HG03108 (cell line): ENCODE measurements around the gene ODF2.
"Not testable (repeated sequence)": the region's sequence is repeated elsewhere in the genome, so short reads cannot be mapped to it uniquely, and the experiment has no call there.

ENCODE experiments used
- ATAC-seq: cut with Tn5 transposase; IDR thresholded peaks from one replicate; pipeline ENCODE4 v1.9.1; 2021; ENCODE audit warnings: moderate library complexity; ENCODE audit not compliant: unreplicated experiment

Gene ODF2

DNA sequence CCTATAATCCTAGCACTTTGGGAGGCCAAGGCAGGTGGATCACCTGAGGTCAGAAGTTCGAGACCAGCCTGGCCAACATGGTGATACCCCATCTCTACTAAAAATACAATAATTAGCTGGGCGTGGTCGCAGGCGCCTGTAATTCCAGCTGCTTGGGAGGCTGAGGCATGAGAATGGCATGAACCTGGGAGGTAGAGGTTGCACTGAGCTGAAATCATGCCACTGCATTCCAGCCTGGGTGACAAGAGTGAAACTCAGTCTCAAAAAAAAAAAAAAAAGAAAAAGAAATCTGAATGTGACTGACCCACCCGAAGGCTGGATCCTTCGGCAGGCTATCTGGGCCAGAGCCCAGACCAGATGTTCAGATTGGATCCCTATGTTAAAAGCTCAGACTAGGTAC is 32.5 kb upstream of the ODF2 start:
- not testable (repeated sequence) for ATAC-seq

DNA sequence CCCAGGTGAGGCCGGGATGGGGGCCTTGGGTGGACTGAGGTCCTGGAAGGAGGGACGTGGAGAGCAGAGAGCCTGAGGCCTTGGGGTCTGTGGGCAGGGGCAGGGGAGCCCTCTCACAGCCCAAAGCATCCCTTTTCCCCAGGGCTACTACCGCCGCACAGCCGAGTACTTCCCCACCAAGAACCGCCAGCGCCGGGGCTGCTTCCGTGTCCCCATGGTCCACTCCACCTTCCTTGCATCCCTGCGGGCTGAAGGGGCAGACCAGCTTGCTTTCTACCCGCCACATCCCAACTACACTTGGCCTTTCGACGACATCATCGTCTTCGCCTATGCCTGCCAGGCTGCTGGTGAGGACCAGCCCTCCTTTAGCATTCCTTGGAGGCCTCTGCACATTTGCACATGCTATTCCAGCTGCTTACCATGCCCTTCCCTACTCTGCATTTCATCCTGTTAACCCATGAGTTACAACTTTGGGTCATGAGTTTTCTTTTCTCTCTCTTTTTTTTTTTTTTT is 31.5 kb upstream of the ODF2 start:
- no peak for ATAC-seq

- ATAC-seq: no peak
Measured at GRCh38 chr9:128428644-128429512, 26.9 kb upstream of the ODF2 start.

DNA sequence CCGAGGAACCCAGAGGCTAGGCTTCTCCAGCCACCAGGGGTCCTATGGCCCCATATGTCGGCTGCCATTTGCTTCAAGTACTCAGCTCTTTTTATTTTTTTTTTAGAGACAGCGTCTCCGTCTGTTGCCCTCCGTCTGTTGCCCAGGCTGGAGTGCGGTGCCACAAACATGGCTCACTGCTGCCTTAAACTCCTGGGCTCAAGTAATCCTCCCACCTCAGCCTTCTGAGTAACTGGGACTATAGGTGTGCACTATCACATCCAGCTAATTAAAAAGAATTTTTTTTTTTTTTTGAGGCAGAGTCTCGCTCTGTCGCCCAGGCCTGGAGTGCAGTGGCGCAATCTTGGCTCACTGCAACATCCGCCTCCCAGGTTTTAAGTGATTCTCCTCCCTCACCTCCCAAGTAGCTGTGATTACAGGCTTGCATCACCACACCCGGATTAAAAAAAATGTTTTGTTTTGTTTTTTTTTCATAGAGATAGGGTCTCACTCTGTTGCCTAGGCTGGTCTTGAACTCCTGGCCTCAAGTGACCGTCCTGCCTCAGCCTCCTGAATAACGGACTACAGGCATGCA is 26.2 kb upstream of the ODF2 start:
- ATAC-seq: no peak

DNA sequence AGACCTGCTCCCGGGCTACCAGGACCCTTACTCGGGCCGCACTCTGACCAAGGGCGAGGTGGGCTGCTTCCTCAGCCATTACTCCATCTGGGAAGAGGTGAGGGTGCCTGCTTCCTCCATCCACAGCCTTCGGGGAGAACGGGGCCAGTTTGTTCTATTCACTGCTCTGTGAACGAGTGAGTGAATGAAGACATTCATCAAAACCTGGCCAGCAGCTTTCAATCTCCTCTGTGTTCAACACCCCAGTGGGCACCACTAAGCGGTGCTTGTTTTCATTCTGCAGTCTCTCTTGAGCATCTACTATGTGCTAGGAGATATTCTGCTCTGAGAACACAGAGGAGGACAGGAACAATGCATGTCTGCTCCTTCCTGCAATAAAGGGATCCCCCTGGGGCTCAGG is 24.6 kb upstream of the ODF2 start:
- ATAC-seq: no peak

GRCh38 chr9:128434340-128434739 is 21.5 kb upstream of the ODF2 start:
- ATAC-seq: no peak

GRCh38 chr9:128435611-128436010 is 20.2 kb upstream of the ODF2 start:
- no peak for ATAC-seq

GRCh38 chr9:128438343-128439109 is 17.3 kb upstream of the ODF2 start:
- peak; percentile 54 for ATAC-seq

GRCh38 chr9:128439273-128439672 is 16.5 kb upstream of the ODF2 start:
- ATAC-seq: no peak

DNA sequence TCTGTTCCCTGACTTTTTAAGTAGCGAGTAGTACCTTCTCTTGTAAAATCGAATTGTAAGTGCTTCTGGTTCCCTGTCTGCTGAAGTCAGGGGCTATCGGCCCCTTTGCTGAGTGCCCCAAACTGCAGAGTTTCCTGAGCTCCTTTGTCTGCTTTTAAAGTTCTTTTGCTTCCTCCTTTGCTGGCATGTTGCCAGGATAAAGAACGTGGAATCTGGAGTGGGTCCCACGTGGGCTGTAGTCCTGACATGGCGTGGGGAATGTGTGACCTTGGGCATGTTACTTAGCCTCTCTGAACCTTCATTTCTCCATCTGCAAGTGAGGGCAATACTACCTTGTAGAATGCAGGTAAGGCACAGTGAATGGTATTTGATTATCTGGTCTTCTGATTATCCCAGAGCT is 13.7 kb upstream of the ODF2 start:
- ATAC-seq: no peak

DNA sequence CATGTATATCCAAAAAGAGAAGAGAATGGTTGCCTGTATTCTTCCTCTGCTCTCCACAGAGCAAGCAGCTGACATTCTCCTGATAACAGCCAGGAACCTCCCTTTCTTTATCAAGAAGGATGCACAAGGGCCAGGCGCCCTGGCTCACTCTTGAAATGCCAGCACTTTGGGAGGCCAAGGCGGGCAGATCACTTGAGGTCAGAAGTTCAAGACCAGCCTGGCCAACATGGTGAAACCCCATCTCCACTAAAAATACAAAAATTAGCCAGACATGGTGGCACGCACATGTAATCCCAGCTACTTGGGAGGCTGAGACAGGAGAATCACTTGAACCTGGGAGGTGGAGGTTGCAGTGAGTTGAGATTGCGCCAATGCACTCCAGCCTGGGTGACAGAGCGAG is 9.3 kb upstream of the ODF2 start:
- not testable (repeated sequence) for ATAC-seq

- no peak for ATAC-seq
Measured at GRCh38 chr9:128448746-128449145, 7.1 kb upstream of the ODF2 start.

GRCh38 chr9:128454991-128455390 is 815 bp upstream of the ODF2 start:
- no peak for ATAC-seq

DNA sequence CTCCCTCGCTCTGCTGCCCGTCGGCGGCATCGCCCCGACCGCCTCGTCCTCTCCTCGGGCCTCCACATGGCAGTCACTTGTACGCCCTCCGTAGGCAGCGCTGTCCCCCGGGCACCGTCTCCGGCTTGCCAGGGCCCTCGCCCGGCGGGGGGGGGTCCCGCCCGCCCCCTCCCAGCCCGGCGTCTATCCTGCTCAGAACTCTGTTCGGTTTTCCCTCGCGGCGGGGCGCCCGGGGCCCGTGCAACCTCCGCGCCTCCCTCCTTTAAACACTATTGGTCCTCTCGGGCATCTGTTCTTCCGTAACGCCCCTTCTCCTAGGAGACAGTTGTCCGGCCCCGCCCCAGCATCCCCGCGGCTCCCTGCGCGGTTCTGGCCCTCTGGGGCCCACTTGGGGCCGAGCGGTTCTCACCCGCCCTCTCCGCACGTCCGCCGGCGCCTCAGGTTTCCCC is 831 bp downstream of the ODF2 start:
- ATAC-seq: peak; percentile 57

GRCh38 chr9:128457207-128457606 is 1.4 kb downstream of the ODF2 start:
- no peak for ATAC-seq

DNA sequence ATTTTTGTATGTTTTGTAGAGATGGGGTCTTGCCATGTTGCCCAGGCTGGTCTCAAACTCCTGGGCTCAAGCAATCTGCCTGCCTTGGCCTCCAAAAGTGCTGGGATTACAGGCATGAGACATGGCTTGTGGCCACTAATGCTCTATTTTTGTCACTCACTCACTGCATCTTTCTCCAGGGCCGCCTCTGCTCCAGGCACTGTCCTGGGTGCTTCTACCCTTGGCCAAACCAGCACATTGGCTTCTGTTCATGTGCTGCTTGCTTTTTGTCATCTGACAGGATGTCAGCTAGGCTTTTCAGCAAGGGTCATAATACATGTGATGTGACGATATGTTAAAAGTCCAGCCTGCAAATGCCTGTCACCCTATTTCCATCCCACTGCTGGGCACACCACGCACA is 3.2 kb downstream of the ODF2 start:
- no peak for ATAC-seq

- ATAC-seq: no peak
Measured at GRCh38 chr9:128469070-128469469, 13.3 kb downstream of the ODF2 start.

- no peak for ATAC-seq
Measured at GRCh38 chr9:128470560-128470959, 14.8 kb downstream of the ODF2 start.

DNA sequence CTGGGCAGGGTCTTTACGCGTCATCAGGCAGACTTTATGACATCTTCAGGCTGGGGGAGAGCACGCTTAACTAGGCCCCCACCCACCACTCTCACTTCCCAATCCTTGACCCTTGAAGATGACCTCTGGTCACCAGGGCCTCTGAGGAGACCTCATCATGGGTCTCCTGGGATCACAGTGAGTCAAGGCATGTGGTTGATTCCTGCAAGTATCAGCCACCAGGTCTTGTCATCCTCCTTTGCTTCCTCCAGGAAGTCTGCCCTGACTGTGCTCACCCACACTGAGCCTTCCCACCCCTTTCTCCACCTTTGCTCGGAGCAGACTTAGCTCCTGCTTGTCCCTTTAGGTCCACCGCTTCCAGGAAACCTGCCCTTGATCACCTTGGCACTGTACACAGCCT is 17.3 kb downstream of the ODF2 start:
- no peak for ATAC-seq

GRCh38 chr9:128475867-128476266 is 20.1 kb downstream of the ODF2 start:
- no peak for ATAC-seq

- no peak for ATAC-seq
Measured at GRCh38 chr9:128479262-128479661, 23.5 kb downstream of the ODF2 start.

- ATAC-seq: no peak
Measured at GRCh38 chr9:128481561-128481960, 25.8 kb downstream of the ODF2 start.
